GM12878 (cell line): ENCODE measurements around the gene NXPE1. TPM values are rescaled to one million over a fixed set of nuclear protein-coding genes. Genes with fewer than 3 reads are reported as not detected.

Source experiments
- ATAC-seq: fragments of 200-7000 bp; cut with Tn5 transposase; 3 replicates; pipeline ENCODE4 v1.9.1; 2020; ENCODE audit warnings: mild to moderate bottlenecking, moderate library complexity
- BruUV-seq: library from RNA; stranded (reverse); fragments of 400-500 nt; replicated peaks from 2 replicates; lab custom pipeline; 2021; lab: Mats Ljungman, UMichigan
- CTCF ChIA-PET: fragments of 300-600 bp; sonication (Branson Sonifier 250); formaldehyde crosslinking; extraction: SDS; loops from one replicate; lab custom pipeline; 2021; ENCODE audit warnings: inconsistent platforms; lab: Yijun Ruan, JAX
- POLR2A ChIA-PET: fragments of 350-600 bp; formaldehyde crosslinking; extraction: SDS; loops from one replicate; lab custom pipeline; 2021; ENCODE audit warnings: inconsistent platforms; lab: Charles Lee
- RAD21 ChIA-PET: fragments of 300-600 bp; sonication (Branson Sonifier 250); formaldehyde crosslinking; loops from one replicate; lab custom pipeline; 2023; ENCODE audit warnings: antibody characterized with exemption; ENCODE audit not compliant: unreplicated experiment; lab: Charles Lee
- SMC1A ChIA-PET: fragments of 300-600 bp; sonication (Branson Sonifier 250); formaldehyde crosslinking; loops from one replicate; lab custom pipeline; 2023; ENCODE audit not compliant: unreplicated experiment, uncharacterized antibody; lab: Charles Lee
- DNase-seq: peaks from one replicate; pipeline ENCODE4 v3.0.0-alpha.2; 2011; ENCODE audit warnings: low read depth, low spot score
- FAIRE-seq: peaks from 3 replicates; lab custom pipeline; 2011; peaks lifted over from hg19 to GRCh38; lab: Jason Lieb, UNC
- H2AFZ ChIP-seq: 2 replicates; pipeline ENCODE4 v1.6.0; 2011; ENCODE audit warnings: low read depth, low read length, control low read depth; ENCODE audit not compliant: control insufficient read depth
- H3K27ac ChIP-seq: 2 replicates; pipeline ENCODE4 v1.5.1; 2011; ENCODE audit warnings: control low read depth; ENCODE audit not compliant: control insufficient read depth, insufficient read depth
- H3K27me3 ChIP-seq, 2 experiments: replicated peaks in 1 of 2; 2 replicates each; pipeline versions ENCODE4 v1.6.0 to v1.6.1; 2011; ENCODE audit warnings: low read length in 1 of 2; ENCODE audit not compliant: control insufficient read depth in 2 of 2, insufficient read depth in 2 of 2
- H3K36me3 ChIP-seq, 2 experiments: 2 replicates each; pipeline ENCODE4 v1.5.1; 2011; ENCODE audit warnings: low read length in 1 of 2; ENCODE audit not compliant: control insufficient read depth in 2 of 2, insufficient read depth in 2 of 2
- H3K4me1 ChIP-seq: 2 replicates; pipeline ENCODE4 v1.6.1; 2011; ENCODE audit warnings: mild to moderate bottlenecking, low read length, moderate library complexity, mixed read lengths; ENCODE audit not compliant: control insufficient read depth, insufficient read depth
- H3K4me2 ChIP-seq: 2 replicates; pipeline ENCODE4 v1.6.0; 2011; ENCODE audit warnings: control low read depth; ENCODE audit not compliant: control insufficient read depth, insufficient read depth
- H3K4me3 ChIP-seq: fragments of 200-600 bp; sonication (generic); 2 replicates; pipeline ENCODE4 v1.5.1; 2016
- H3K79me2 ChIP-seq: 2 replicates; pipeline ENCODE4 v1.6.0; 2011; ENCODE audit warnings: low read length; ENCODE audit not compliant: control insufficient read depth, insufficient read depth
- H3K9ac ChIP-seq: 2 replicates; pipeline ENCODE4 v1.8.0; 2011; ENCODE audit warnings: low read length, control low read depth, mixed read lengths; ENCODE audit not compliant: control insufficient read depth, insufficient read depth
- H3K9me3 ChIP-seq: replicated peaks from 3 replicates; pipeline ENCODE4 v1.5.1; 2011; ENCODE audit warnings: mild to moderate bottlenecking, low read length; ENCODE audit not compliant: control insufficient read depth, insufficient read depth
- H4K20me1 ChIP-seq: 2 replicates; pipeline ENCODE4 v1.6.0; 2011; ENCODE audit not compliant: control insufficient read depth, insufficient read depth
- BACH1 ChIP-seq: fragments of 450-650 bp; IDR thresholded peaks from 2 replicates; pipeline ENCODE4 v1.6.1; 2017; ENCODE audit warnings: mild to moderate bottlenecking, borderline replicate concordance
- CEBPZ ChIP-seq: fragments of 150-350 bp; IDR thresholded peaks from 2 replicates; pipeline ENCODE4 v1.6.1; 2016; ENCODE audit warnings: low read depth, low read length
- FOS ChIP-seq: IDR thresholded peaks from 3 replicates; pipeline ENCODE4 v1.6.1; 2011; ENCODE audit warnings: borderline replicate concordance; ENCODE audit not compliant: insufficient read length; ENCODE audit errors: extremely low read depth
- NR2C1 ChIP-seq: fragments of 450-650 bp; IDR thresholded peaks from 2 replicates; pipeline ENCODE4 v1.6.1; 2017; ENCODE audit warnings: antibody characterized with exemption, mild to moderate bottlenecking, moderate library complexity
- PBX3 ChIP-seq: IDR thresholded peaks from 2 replicates; pipeline ENCODE4 v1.6.1; 2011; ENCODE audit warnings: mild to moderate bottlenecking, low read depth, low read length, moderate library complexity; ENCODE audit not compliant: insufficient replicate concordance
- POLR2A ChIP-seq: IDR thresholded peaks from 2 replicates; pipeline ENCODE4 v1.6.1; 2011; ENCODE audit warnings: low read depth, mild to moderate bottlenecking, low read length
- RCOR1 ChIP-seq: conservative IDR thresholded peaks from 2 replicates; pipeline ENCODE4 v1.6.1; 2012; ENCODE audit warnings: low read depth, low read length, improper control_type of control experiment
- STAT3 ChIP-seq: IDR thresholded peaks from 2 replicates; pipeline ENCODE4 v1.6.1; 2011; ENCODE audit warnings: low read depth, low read length, improper control_type of control experiment
- SUPT20H ChIP-seq: IDR thresholded peaks from 2 replicates; pipeline ENCODE4 v1.6.1; 2011; ENCODE audit warnings: low read depth, mild to moderate bottlenecking, low read length, moderate library complexity, borderline replicate concordance; ENCODE audit not compliant: control insufficient read depth
- USF2 ChIP-seq: IDR thresholded peaks from 2 replicates; pipeline ENCODE4 v1.6.1; 2011; ENCODE audit warnings: low read depth, low read length, improper control_type of control experiment, borderline replicate concordance
- YY1 ChIP-seq: IDR thresholded peaks from 2 replicates; pipeline ENCODE4 v1.6.1; 2011; ENCODE audit warnings: low read depth, mild to moderate bottlenecking, low read length
- ZNF207 ChIP-seq: fragments of 450-650 bp; IDR thresholded peaks from 2 replicates; pipeline ENCODE4 v1.6.1; 2014; ENCODE audit warnings: antibody characterized with exemption, mild to moderate bottlenecking, borderline replicate concordance
- WGBS: methylation state at CpG from one replicate; pipeline ENCODE4 v1.1.6; 2016; ENCODE audit warnings: low lambda C conversion rate; ENCODE audit not compliant: insufficient replicate concordance, insufficient coverage; ENCODE audit errors: missing lambda C conversion rate; 5-methylcytosine and 5-hydroxymethylcytosine counted together
- in situ Hi-C: fragments of 300-500 bp; cut with MboI; formaldehyde crosslinking; loops from 9 replicates; pipeline ENCODE4 v1.14.3; 2018; ENCODE audit warnings: mixed read lengths
- intact Hi-C: fragments of 100-400 bp; cut with micrococcal nuclease; formaldehyde crosslinking; loops from one replicate; pipeline ENCODE4 v1.14.2; 2022; ENCODE audit not compliant: unreplicated experiment
- polyA plus RNA-seq, 11 experiments: library from polyadenylated mRNA; depleted of rRNA in 4 of 11; unstranded in 6 of 11; stranded (reverse) in 5 of 11; fragments of >200 nt; fragmentation: Nextera tagmentation in 4 of 11; fragmentation: Illumina TruSeq in 1 of 11; extraction: Ambion mirVana in 4 of 11; extraction: Trizol in 1 of 11; gene quantifications; 1 replicate in 1 of 11; 2 replicates in 10 of 11; pipeline versions ENCODE4 v1.2.1 to v1.2.3, GENCODE V29; 2011 to 2016; ENCODE audit warnings: inconsistent platforms in 2 of 11, missing spikeins in 2 of 11, low read depth in 1 of 11
- total RNA-seq, 4 experiments: library from RNA; depleted of rRNA in 3 of 4; stranded (reverse); fragments of >200 nt in 3 of 4; fragmentation: Illumina TruSeq in 1 of 4; extraction: Trizol in 1 of 4; gene quantifications; 2 replicates each; pipeline versions ENCODE4 v1.2.1 to v1.2.3, GENCODE V29; 2013 to 2021
- TF ChIP-seq, protein P1 (sequence below): IDR thresholded peaks from 2 replicates; pipeline ENCODE4 v1.6.1; 2011; ENCODE audit warnings: low read depth, mild to moderate bottlenecking, low read length, moderate library complexity, borderline replicate concordance; ENCODE audit errors: extremely low read depth
- TF ChIP-seq, protein P2 (sequence below): fragments of 450-650 bp; IDR thresholded peaks from 2 replicates; pipeline ENCODE4 v1.6.1; 2017; ENCODE audit warnings: mild to moderate bottlenecking, moderate library complexity

Gene NXPE1
- total and polyA plus RNA-seq, 10 of the 15 experiments (the other 5 are each of a cell fraction or from before 2014, with no cell fraction given): not detected

GRCh38 chr11:114569801-114570200 lies 10.1 kb upstream of the NXPE1 start:
- Histone ChIP-seq H3K36me3 (no peaks in the 10 kb centered on the region), H3K27me3 (peaks cover 0 to 6% of the 10 kb centered on the region in 2 experiments; a peak in 3 of 4 replicates), H3K79me2 (no peaks in the 10 kb centered on the region), H3K4me1 (no peaks in the 10 kb centered on the region), H3K27ac (no peak overlapping the region), H3K4me3 (no peak overlapping the region), H4K20me1 (peaks cover 2% of the 10 kb centered on the region; the same call in 1 of the 2 replicates), H3K9ac (no peak overlapping the region), H2AFZ (no peak overlapping the region), H3K4me2 (no peak overlapping the region), H3K9me3 (peaks cover 2% of the 10 kb centered on the region; the same call in 2 of the 3 replicates)
- intact Hi-C loops: no loop called here
- DNase-seq (no peak), ATAC-seq (no peak), FAIRE-seq (no peak)
- SMC1A ChIA-PET: interaction anchor here (1.0 kb wide), 1 partner anchor 9 kb away, joined by 4 read pairs; no protein-coding TSS in a partner anchor
- 13% methylated on average over 3 of the region's 3 CpGs for WGBS
- in situ Hi-C loops: no loop called here
- RAD21 ChIA-PET: no interaction called here
- POLR2A ChIA-PET: no interaction called here
- CTCF ChIA-PET: no interaction called here
- BruUV-seq: no TSS peak
- no peak for TF ChIP-seq SUPT20H
- TF ChIP-seq BACH1: no peak
- TF ChIP-seq PBX3: no peak
- TF ChIP-seq USF2: no peak
- no peak for TF ChIP-seq ZNF207
- TF ChIP-seq FOS: no peak
- no peak for TF ChIP-seq RCOR1
- no peak for TF ChIP-seq NR2C1
- TF ChIP-seq, protein P1, sequence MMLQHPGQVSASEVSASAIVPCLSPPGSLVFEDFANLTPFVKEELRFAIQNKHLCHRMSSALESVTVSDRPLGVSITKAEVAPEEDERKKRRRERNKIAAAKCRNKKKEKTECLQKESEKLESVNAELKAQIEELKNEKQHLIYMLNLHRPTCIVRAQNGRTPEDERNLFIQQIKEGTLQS: no peak
- no peak for TF ChIP-seq YY1
- TF ChIP-seq POLR2A: no peak
- no peak for TF ChIP-seq STAT3
- TF ChIP-seq CEBPZ: no peak
- TF ChIP-seq, protein P2, sequence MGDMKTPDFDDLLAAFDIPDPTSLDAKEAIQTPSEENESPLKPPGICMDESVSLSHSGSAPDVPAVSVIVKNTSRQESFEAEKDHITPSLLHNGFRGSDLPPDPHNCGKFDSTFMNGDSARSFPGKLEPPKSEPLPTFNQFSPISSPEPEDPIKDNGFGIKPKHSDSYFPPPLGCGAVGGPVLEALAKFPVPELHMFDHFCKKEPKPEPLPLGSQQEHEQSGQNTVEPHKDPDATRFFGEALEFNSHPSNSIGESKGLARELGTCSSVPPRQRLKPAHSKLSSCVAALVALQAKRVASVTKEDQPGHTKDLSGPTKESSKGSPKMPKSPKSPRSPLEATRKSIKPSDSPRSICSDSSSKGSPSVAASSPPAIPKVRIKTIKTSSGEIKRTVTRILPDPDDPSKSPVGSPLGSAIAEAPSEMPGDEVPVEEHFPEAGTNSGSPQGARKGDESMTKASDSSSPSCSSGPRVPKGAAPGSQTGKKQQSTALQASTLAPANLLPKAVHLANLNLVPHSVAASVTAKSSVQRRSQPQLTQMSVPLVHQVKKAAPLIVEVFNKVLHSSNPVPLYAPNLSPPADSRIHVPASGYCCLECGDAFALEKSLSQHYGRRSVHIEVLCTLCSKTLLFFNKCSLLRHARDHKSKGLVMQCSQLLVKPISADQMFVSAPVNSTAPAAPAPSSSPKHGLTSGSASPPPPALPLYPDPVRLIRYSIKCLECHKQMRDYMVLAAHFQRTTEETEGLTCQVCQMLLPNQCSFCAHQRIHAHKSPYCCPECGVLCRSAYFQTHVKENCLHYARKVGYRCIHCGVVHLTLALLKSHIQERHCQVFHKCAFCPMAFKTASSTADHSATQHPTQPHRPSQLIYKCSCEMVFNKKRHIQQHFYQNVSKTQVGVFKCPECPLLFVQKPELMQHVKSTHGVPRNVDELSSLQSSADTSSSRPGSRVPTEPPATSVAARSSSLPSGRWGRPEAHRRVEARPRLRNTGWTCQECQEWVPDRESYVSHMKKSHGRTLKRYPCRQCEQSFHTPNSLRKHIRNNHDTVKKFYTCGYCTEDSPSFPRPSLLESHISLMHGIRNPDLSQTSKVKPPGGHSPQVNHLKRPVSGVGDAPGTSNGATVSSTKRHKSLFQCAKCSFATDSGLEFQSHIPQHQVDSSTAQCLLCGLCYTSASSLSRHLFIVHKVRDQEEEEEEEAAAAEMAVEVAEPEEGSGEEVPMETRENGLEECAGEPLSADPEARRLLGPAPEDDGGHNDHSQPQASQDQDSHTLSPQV: no peak
